ENCODE data around the gene MED25.
A peak's percentile ranks its signal among the peaks of the same experiment; 100 is the strongest.

- 0 out of 2 replicates have a peak, but pooled peaks have one; percentile 16 for TF ChIP-seq POLR2A (IDR thresholded peaks at IDR 0.05; ENCODE audit: low read depth, low read length)
- TF ChIP-seq TAF1 (IDR thresholded peaks at IDR 0.05; ENCODE audit: low read depth, low read length), result no peak
- TF ChIP-seq POLR2AphosphoS5 (IDR thresholded peaks at IDR 0.05; ENCODE audit: low read depth, low read length), result no peak
- no peak for TF ChIP-seq SPI1 (IDR thresholded peaks at IDR 0.05; ENCODE audit: low read depth, low read length)
- no peak for TF ChIP-seq PAX5 (IDR thresholded peaks at IDR 0.05; ENCODE audit: insufficient read depth, low read length, severe bottlenecking)
These were observed 20.9 kb downstream of the MED25 start for GRCh38 chr19:49838885-49839588.
